Nephron progenitor cell (in vitro differentiated cells): ENCODE data around the gene MLF1.

Source experiments
- DNase-seq: peaks from one replicate; pipeline ENCODE4 v3.0.0; 2021
- H3K27ac Mint-ChIP-seq: 2 replicates; pipeline ENCODE4 v1.8.0; 2021; ENCODE audit warnings: mild to moderate bottlenecking, moderate library complexity, mixed read lengths
- H3K27me3 Mint-ChIP-seq: 2 replicates; pipeline ENCODE4 v1.8.0; 2021; ENCODE audit warnings: mild to moderate bottlenecking, low read depth, mixed read lengths; ENCODE audit not compliant: poor library complexity
- H3K36me3 Mint-ChIP-seq: 2 replicates; pipeline ENCODE4 v1.8.0; 2021; ENCODE audit warnings: low read depth, mixed read lengths
- H3K4me1 Mint-ChIP-seq: 2 replicates; pipeline ENCODE4 v1.8.0; 2021; ENCODE audit warnings: mixed read lengths
- H3K4me3 Mint-ChIP-seq: 2 replicates; pipeline ENCODE4 v1.8.0; 2021; ENCODE audit warnings: mild to moderate bottlenecking, moderate library complexity, mixed read lengths
- H3K9me3 Mint-ChIP-seq: 2 replicates; pipeline ENCODE4 v1.8.0; 2021; ENCODE audit warnings: mild to moderate bottlenecking, moderate library complexity, mixed read lengths
- TF ChIP-seq, protein P1 (sequence below): fragments of 200-600 bp; sonication (generic); IDR thresholded peaks from 2 replicates; pipeline ENCODE4 v1.5.0; 2021; ENCODE audit warnings: antibody characterized with exemption

Gene MLF1

DNA sequence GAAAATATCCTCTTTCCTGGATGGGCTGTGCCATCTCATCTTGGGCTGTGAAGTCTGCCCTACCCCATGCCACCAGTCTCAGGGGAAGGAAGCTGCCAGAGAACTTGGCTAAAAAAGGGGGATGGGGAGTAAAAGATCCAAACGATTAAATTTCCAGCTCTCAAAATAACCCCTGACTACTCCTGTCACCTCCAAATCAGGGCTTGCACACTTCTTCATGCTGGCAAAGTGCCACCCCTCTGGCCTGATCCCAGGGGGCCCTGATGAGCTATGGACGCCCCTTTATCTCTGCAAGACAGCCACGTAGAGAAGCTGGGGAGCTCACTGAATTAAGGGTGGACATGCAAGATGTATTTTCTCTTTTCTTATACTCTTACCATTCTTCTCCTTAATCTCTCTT lies 1.2 kb upstream of the MLF1 start:
- Mint-ChIP-seq H3K27me3 (peaks cover 30% of the 10 kb centered on the region), H3K4me3 (no peak overlapping the region), H3K9me3 (peaks cover 4% of the 10 kb centered on the region), H3K36me3 (no peaks in the 10 kb centered on the region), H3K27ac (no peak overlapping the region), H3K4me1 (peaks cover 14% of the 10 kb centered on the region)
- TF ChIP-seq, protein P1, sequence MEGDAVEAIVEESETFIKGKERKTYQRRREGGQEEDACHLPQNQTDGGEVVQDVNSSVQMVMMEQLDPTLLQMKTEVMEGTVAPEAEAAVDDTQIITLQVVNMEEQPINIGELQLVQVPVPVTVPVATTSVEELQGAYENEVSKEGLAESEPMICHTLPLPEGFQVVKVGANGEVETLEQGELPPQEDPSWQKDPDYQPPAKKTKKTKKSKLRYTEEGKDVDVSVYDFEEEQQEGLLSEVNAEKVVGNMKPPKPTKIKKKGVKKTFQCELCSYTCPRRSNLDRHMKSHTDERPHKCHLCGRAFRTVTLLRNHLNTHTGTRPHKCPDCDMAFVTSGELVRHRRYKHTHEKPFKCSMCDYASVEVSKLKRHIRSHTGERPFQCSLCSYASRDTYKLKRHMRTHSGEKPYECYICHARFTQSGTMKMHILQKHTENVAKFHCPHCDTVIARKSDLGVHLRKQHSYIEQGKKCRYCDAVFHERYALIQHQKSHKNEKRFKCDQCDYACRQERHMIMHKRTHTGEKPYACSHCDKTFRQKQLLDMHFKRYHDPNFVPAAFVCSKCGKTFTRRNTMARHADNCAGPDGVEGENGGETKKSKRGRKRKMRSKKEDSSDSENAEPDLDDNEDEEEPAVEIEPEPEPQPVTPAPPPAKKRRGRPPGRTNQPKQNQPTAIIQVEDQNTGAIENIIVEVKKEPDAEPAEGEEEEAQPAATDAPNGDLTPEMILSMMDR = no peak
- no peak for DNase-seq

DNA sequence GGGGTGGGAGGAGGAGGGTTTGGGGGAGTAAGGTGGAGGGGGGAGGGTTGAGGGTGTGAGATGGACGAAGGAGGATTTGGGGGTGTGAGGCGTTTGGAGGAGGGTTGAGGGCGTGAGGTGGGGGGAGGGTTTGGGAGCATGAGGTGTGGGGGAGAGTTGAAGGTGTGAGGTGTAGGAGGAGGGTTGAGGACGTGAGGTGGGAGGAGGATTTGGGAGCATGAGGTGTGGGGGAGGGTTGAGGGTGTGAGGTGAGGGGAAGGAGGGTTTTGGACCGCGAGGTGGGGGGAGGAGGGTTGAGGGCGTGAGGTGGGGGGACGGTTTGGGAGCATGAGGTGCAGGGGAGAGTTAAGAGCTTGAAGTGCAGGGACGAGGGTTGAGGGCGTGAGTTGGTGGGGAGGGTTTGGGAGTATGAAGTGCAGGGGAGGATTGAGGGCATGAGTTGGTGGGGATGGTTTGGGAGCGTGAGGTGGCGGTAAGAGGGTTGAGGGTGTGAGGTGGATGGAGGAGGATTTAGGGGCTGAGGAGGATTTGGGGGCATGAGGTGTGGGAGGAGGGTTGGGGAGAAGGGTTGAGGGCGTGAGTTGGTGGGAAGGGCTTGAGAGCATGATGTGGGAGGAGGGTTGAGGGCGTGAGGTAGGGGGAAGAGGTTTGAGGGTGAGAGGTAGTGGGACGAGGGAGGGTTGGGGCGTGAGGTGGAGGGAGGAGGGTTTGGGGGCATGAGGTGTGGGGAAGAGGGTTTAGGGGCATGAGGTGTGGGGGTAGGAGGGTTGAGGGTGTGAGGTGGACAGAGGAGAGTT lies 1.2 kb downstream of the MLF1 start:
- Mint-ChIP-seq H3K9me3 (no peaks in the 10 kb centered on the region), H3K4me3 (peak overlapping the region; percentile 58), H3K36me3 (no peaks in the 10 kb centered on the region), H3K27me3 (peaks cover 29% of the 10 kb centered on the region), H3K27ac (no peak overlapping the region), H3K4me1 (peaks cover 14% of the 10 kb centered on the region)
- no peak for DNase-seq
- TF ChIP-seq, protein P1 = no peak

DNA sequence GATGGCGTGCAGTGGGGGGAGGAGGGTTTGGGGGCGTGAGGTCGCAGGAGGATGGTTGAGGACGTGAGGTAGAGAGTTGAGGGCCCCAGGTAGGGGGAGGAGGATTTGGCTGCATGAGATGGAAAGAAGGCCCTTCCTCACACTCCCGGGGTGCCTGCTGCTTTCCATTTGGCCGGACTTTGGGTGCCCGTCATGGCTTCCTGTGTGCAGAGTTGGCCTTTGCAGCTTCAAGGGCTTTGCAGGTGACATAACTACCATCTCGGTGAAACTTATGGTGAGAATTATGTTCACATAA lies 1.7 kb downstream of the MLF1 start:
- no peaks in the 10 kb centered on the region for H3K36me3 Mint-ChIP-seq
- no peaks in the 10 kb centered on the region for H3K9me3 Mint-ChIP-seq
- no peak for DNase-seq
- H3K27ac Mint-ChIP-seq = no peak overlapping the region
- H3K27me3 Mint-ChIP-seq = peaks cover 26% of the 10 kb centered on the region
- peaks cover 14% of the 10 kb centered on the region for H3K4me1 Mint-ChIP-seq
- TF ChIP-seq, protein P1 = no peak
- peak overlapping the region; percentile 58 for H3K4me3 Mint-ChIP-seq

DNA sequence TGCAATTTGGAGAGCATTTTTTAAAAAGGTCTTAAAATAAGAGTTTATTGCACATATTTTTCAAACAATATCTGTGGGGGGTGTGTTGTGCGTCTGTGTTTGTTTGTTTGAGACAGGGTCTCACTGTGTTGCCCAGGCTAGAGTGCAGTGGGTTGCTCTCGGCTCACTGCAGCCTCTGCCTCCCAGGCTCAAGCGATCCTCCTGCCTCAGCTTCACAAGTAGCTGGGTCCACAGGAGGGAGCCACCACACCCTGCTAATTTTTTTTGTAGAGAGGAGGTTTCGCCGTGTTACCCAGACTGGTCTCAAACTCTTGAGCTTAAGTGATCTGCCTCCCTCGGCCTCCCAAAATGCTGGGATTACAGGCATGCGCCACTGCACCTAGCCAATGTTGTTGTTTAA lies 2.7 kb downstream of the MLF1 start:
- Mint-ChIP-seq H3K27me3 (peaks cover 19% of the 10 kb centered on the region), H3K36me3 (no peaks in the 10 kb centered on the region), H3K4me3 (no peak overlapping the region), H3K4me1 (peaks cover 14% of the 10 kb centered on the region), H3K27ac (no peak overlapping the region), H3K9me3 (no peaks in the 10 kb centered on the region)
- TF ChIP-seq, protein P1 = no peak
- DNase-seq = no peak

DNA sequence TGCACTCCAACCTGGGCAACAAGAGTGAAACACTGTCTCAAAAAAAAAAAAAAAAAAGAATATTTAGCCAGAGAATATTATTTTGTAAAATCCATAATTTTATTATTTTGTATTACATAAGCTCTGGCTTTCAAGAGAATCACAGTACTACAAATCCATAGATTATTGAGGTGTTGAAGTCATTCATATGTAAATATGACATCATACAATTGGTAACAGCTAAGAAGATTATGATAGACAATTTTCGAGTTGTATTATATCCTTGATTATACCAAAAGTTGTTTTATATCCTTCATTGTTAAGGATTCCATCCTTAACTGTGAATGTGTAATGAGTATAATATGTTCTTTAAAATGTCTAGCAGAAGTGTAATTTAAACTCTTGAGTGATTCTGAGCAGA lies 3.7 kb downstream of the MLF1 start:
- Mint-ChIP-seq H3K27me3 (peaks cover 12% of the 10 kb centered on the region), H3K4me3 (no peak overlapping the region), H3K27ac (no peak overlapping the region), H3K9me3 (no peaks in the 10 kb centered on the region), H3K4me1 (peaks cover 14% of the 10 kb centered on the region), H3K36me3 (no peaks in the 10 kb centered on the region)
- TF ChIP-seq, protein P1 = no peak
- no peak for DNase-seq

DNA sequence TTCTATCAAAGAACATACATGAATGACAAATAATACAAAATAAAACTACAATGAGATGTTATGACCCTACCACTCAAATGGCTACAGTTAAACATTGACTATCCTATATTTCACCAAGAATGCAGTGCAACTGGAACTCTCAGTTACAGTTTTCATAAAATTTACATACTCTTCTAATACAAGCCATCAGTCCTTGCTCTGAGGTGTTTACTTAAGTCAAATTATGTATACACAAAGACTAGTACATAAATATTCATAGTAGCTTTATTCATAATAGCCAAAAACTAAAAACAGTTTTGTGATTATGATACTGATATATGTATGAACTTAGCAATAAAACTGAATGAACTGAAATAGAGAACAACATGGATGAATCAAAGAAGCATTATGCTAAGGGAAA lies 19.2 kb downstream of the MLF1 start:
- Mint-ChIP-seq H3K4me1 (no peaks in the 10 kb centered on the region), H3K36me3 (peaks cover 4% of the 10 kb centered on the region), H3K27me3 (no peaks in the 10 kb centered on the region), H3K9me3 (peaks cover 2% of the 10 kb centered on the region), H3K27ac (no peak overlapping the region), H3K4me3 (no peak overlapping the region)
- DNase-seq = no peak
- TF ChIP-seq, protein P1 = no peak
